CD4-positive, alpha-beta T cell treated with Interleukin-6 for 4 hours (primary cell): Measurements from ENCODE around the gene CA5A.

ENCODE experiments used
- DNase-seq: peaks from one replicate; pipeline ENCODE4 v3.0.0-alpha.2; 2020; ENCODE audit warnings: mixed read lengths

CA5A gene

GRCh38 chr16:87847467-87847784 lies 88.9 kb downstream of the CA5A start:
- DNase-seq: no peak

- DNase-seq: no peak
Measured at GRCh38 chr16:87846705-87847466, 89.4 kb downstream of the CA5A start.

GRCh38 chr16:87845807-87846619 lies 90.3 kb downstream of the CA5A start:
- DNase-seq: no peak

- no peak for DNase-seq
Measured at GRCh38 chr16:87845213-87845612, 91.1 kb downstream of the CA5A start.

GRCh38 chr16:87844809-87845208 lies 91.5 kb downstream of the CA5A start:
- no peak for DNase-seq

GRCh38 chr16:87844120-87844733 lies 92.1 kb downstream of the CA5A start:
- no peak for DNase-seq

GRCh38 chr16:87843678-87844105 lies 92.6 kb downstream of the CA5A start:
- no peak for DNase-seq

- no peak for DNase-seq
Measured at GRCh38 chr16:87842209-87842869, 94.0 kb downstream of the CA5A start.

- DNase-seq: no peak
Measured at GRCh38 chr16:87841340-87842208, 94.8 kb downstream of the CA5A start.

- no peak for DNase-seq
Measured at GRCh38 chr16:87840271-87840978, 95.9 kb downstream of the CA5A start.

GRCh38 chr16:87839542-87840270 lies 96.6 kb downstream of the CA5A start:
- DNase-seq: no peak

- DNase-seq: no peak
Measured at GRCh38 chr16:87838643-87839541, 97.4 kb downstream of the CA5A start.
